ENCODE measurements around the gene ACTMAP. TPM values are rescaled to one million over a fixed set of nuclear protein-coding genes. Genes with fewer than 3 reads are reported as not detected.
A peak's percentile ranks its signal among the peaks of the same experiment; 100 is the strongest.
"Not testable (repeated sequence)": the region's sequence is repeated elsewhere in the genome, so short reads cannot be mapped to it uniquely, and the experiment has no call there.

ACTMAP gene
- polyA plus RNA-seq (2012; ENCODE audit: missing spikeins): 9.3 TPM

- TF ChIP-seq POLR2AphosphoS5 (IDR thresholded peaks at IDR 0.05; ENCODE audit: low read depth, low read length): no peak; the same call in 1 of the 2 replicates
- peak; percentile 90 for TF ChIP-seq TAF1 (IDR thresholded peaks at IDR 0.05; ENCODE audit: borderline replicate concordance, low read depth, low read length)
- no peak; the same call in 1 of the 2 replicates for TF ChIP-seq POLR2A (IDR thresholded peaks at IDR 0.05; ENCODE audit: low read depth, low read length)
- peak; percentile 95 for FAIRE-seq
- peak; percentile 93 for DNase-seq (ENCODE audit: insufficient read length)
Observed at GRCh38 chr19:40750058-40750873, at the start of gene ACTMAP. TSS of gene ACTMAP (minus strand) at chr19:40750477. CDS start at chr19:40749803, 674 bp downstream.

- DNase-seq (ENCODE audit: insufficient read length) (no peak), FAIRE-seq (no peak)
- TF ChIP-seq POLR2A (IDR thresholded peaks at IDR 0.05; ENCODE audit: low read depth, low read length) (peak; percentile 17; the same call in 1 of the 2 replicates), POLR2AphosphoS5 (IDR thresholded peaks at IDR 0.05; ENCODE audit: low read depth, low read length) (no peak), TAF1 (IDR thresholded peaks at IDR 0.05; ENCODE audit: borderline replicate concordance, low read depth, low read length) (no peak)
Observed at GRCh38 chr19:40799558-40800338, 49.5 kb upstream of the ACTMAP start.

- peak; percentile 85 for DNase-seq (ENCODE audit: insufficient read length)
- TF ChIP-seq POLR2A (IDR thresholded peaks at IDR 0.05; ENCODE audit: low read depth, low read length) (peak; percentile 38; the same call in 1 of the 2 replicates), POLR2AphosphoS5 (IDR thresholded peaks at IDR 0.05; ENCODE audit: low read depth, low read length) (no peak)
- peak; percentile 99 for FAIRE-seq
Observed at GRCh38 chr19:40798683-40799557, 48.6 kb upstream of the ACTMAP start, which contains the start of gene EGLN2. TSS of gene EGLN2 (plus strand) at chr19:40799191. CDS start at chr19:40800573, 1,382 bp downstream.

GRCh38 chr19:40797963-40798682 lies 47.8 kb upstream of the ACTMAP start:
- DNase-seq (ENCODE audit: insufficient read length): peak; percentile 85
- 0 out of 2 replicates have a peak, but pooled peaks have one; percentile 20 for TF ChIP-seq TAF1 (IDR thresholded peaks at IDR 0.05; ENCODE audit: borderline replicate concordance, low read depth, low read length)
- no peak for TF ChIP-seq POLR2AphosphoS5 (IDR thresholded peaks at IDR 0.05; ENCODE audit: low read depth, low read length)
- TF ChIP-seq POLR2A (IDR thresholded peaks at IDR 0.05; ENCODE audit: low read depth, low read length): peak; percentile 56
- peak; percentile 82 for FAIRE-seq

- no peak for DNase-seq (ENCODE audit: insufficient read length)
- peak; percentile 78 for FAIRE-seq
- TF ChIP-seq TAF1 (IDR thresholded peaks at IDR 0.05; ENCODE audit: borderline replicate concordance, low read depth, low read length): no peak
Observed at GRCh38 chr19:40797166-40797962, 47.1 kb upstream of the ACTMAP start.

- DNase-seq (ENCODE audit: insufficient read length) (no peak), FAIRE-seq (no peak)
- TF ChIP-seq TAF1 (IDR thresholded peaks at IDR 0.05; ENCODE audit: borderline replicate concordance, low read depth, low read length): no peak
- no peak for TF ChIP-seq POLR2AphosphoS5 (IDR thresholded peaks at IDR 0.05; ENCODE audit: low read depth, low read length)
- TF ChIP-seq POLR2A (IDR thresholded peaks at IDR 0.05; ENCODE audit: low read depth, low read length): no peak
Observed at GRCh38 chr19:40791996-40792395, 41.7 kb upstream of the ACTMAP start.

- FAIRE-seq (no peak), DNase-seq (ENCODE audit: insufficient read length) (no peak)
- TF ChIP-seq POLR2AphosphoS5 (IDR thresholded peaks at IDR 0.05; ENCODE audit: low read depth, low read length): no peak
Observed at GRCh38 chr19:40791349-40791748, 41.1 kb upstream of the ACTMAP start.

GRCh38 chr19:40786060-40787037 lies 36.1 kb upstream of the ACTMAP start:
- DNase-seq (ENCODE audit: insufficient read length) (no peak), FAIRE-seq (no peak)
- no peak for TF ChIP-seq TAF1 (IDR thresholded peaks at IDR 0.05; ENCODE audit: borderline replicate concordance, low read depth, low read length)

GRCh38 chr19:40785526-40785925 lies 35.2 kb upstream of the ACTMAP start:
- DNase-seq (ENCODE audit: insufficient read length) (no peak), FAIRE-seq (no peak)
- TF ChIP-seq POLR2AphosphoS5 (IDR thresholded peaks at IDR 0.05; ENCODE audit: low read depth, low read length) (no peak), POLR2A (IDR thresholded peaks at IDR 0.05; ENCODE audit: low read depth, low read length) (no peak), TAF1 (IDR thresholded peaks at IDR 0.05; ENCODE audit: borderline replicate concordance, low read depth, low read length) (no peak)

- not testable (repeated sequence) for FAIRE-seq; DNase-seq (ENCODE audit: insufficient read length)
Observed at GRCh38 chr19:40784146-40784545, 33.9 kb upstream of the ACTMAP start.

Data from GM12892 (cell line).